Lung (tissue), 12 donors: ENCODE data around the gene C9orf50. TPM values are rescaled to one million over a fixed set of nuclear protein-coding genes. Genes with fewer than 3 reads are reported as not detected.

Source experiments
- ATAC-seq: fragments of 200-7000 bp; cut with Tn5 transposase; one replicate; pipeline ENCODE4 v1.9.1; 2020; ENCODE audit warnings: moderate number of reproducible peaks; ENCODE audit not compliant: insufficient read depth, low FRiP score
- DNase-seq, 3 donors: peaks; one replicate each; pipeline ENCODE4 v3.0.0-alpha.2; 2013 to 2017
- H3K27ac ChIP-seq, 2 donors: one replicate each; pipeline ENCODE4 v1.5.1; 2013; ENCODE audit warnings: mild to moderate bottlenecking in 2 of 2, moderate library complexity in 2 of 2, control low read depth in 1 of 2, inconsistent platforms in 1 of 2, low read depth in 1 of 2, low read length in 1 of 2
- H3K27me3 ChIP-seq, 3 donors: one replicate each; pipeline ENCODE4 v1.5.1; 2013; ENCODE audit warnings: low read length in 2 of 3; ENCODE audit not compliant: control insufficient read depth in 3 of 3, insufficient read depth in 3 of 3
- H3K36me3 ChIP-seq, 4 donors: one replicate each; pipeline ENCODE4 v1.5.1; 2013; ENCODE audit warnings: low read length in 4 of 4, mild to moderate bottlenecking in 1 of 4, moderate library complexity in 1 of 4; ENCODE audit not compliant: control insufficient read depth in 4 of 4, insufficient read depth in 4 of 4
- H3K4me1 ChIP-seq, 5 donors: one replicate each; pipeline ENCODE4 v1.5.1; 2013; ENCODE audit warnings: low read length in 5 of 5, mild to moderate bottlenecking in 2 of 5, moderate library complexity in 1 of 5; ENCODE audit not compliant: control insufficient read depth in 5 of 5, insufficient read depth in 5 of 5
- H3K4me3 ChIP-seq: one replicate; pipeline ENCODE4 v1.5.1; 2013; ENCODE audit warnings: mild to moderate bottlenecking, control low read depth, moderate library complexity
- H3K9ac ChIP-seq, 2 donors: one replicate each; pipeline ENCODE4 v1.5.1; 2013; ENCODE audit warnings: low read length in 2 of 2, control low read depth in 1 of 2; ENCODE audit not compliant: insufficient read depth in 1 of 2
- H3K9me3 ChIP-seq, 4 donors: one replicate each; pipeline ENCODE4 v1.5.1; 2013; ENCODE audit warnings: low read length in 3 of 4, mild to moderate bottlenecking in 1 of 4, moderate library complexity in 1 of 4; ENCODE audit not compliant: control insufficient read depth in 4 of 4, insufficient read depth in 3 of 4
- WGBS, 2 donors: extraction: QIAGEN DNeasy Blood & Tissue Kit; methylation state at CpG; one replicate each; pipeline ENCODE4 v1.1.7; 2013; 5-methylcytosine and 5-hydroxymethylcytosine counted together
- polyA plus RNA-seq, 2 donors: library from polyadenylated mRNA; stranded (reverse); fragments of 200-250 nt; gene quantifications; one replicate each; pipeline ENCODE4 v1.2.1, GENCODE V29; 2013
- total RNA-seq, 2 donors: library from RNA; depleted of rRNA in 1 of 2; stranded (reverse); fragments of >200 nt in 1 of 2; gene quantifications; one replicate each; pipeline ENCODE4 v1.2.1, GENCODE V29; 2014 to 2021
- TF ChIP-seq, protein P1 (sequence below): IDR thresholded peaks from 2 replicates; pipeline ENCODE4 v1.5.1; 2012; ENCODE audit warnings: mild to moderate bottlenecking; ENCODE audit errors: control extremely low read depth, extremely low read depth
- donor health status: control.
- donor health status: control.
- donor health status: Bipolar disorder and iron deficiency.
- donor health status: healthy.
- donor health status: DM: yes; HTN: yes; CAD: no.

C9orf50 gene
- total and polyA plus RNA-seq, 4 donors: 0.15 to 0.28 TPM; not detected in 2

DNA sequence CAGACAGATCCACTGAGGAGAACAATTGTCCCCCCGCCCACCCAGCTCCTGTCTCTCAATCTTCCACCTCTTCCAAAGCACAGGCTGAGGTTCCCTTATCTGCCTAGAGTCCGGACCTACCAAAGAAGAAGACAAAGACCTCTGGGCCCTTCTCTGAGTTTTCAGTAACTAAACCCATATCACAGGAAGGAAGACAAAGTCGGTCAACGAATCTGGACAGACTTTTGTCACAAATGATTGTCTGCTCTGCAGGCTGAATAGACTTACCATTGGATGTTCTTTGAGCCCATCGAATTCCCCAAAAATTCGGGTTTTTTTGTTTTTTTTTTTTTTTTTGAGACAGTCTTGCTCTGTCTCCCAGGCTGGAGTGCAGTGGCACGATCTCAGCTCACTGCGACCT, 58.0 kb downstream of the C9orf50 start:
- Histone ChIP-seq H3K27ac (no peak overlapping the region), H3K4me1 (peaks cover 0 to 36% (median 11%) of the 10 kb centered on the region in 5 donors), H3K36me3 (no peaks in the 10 kb centered on the region), H3K9me3 (no peaks in the 10 kb centered on the region), H3K4me3 (no peak overlapping the region), H3K9ac (no peak overlapping the region), H3K27me3 (no peaks in the 10 kb centered on the region)
- 85 to 90% methylated on average over 8 of the region's 8 CpGs for WGBS, 2 donors
- ATAC-seq (no peak), DNase-seq (no peak)
- TF ChIP-seq, protein P1, sequence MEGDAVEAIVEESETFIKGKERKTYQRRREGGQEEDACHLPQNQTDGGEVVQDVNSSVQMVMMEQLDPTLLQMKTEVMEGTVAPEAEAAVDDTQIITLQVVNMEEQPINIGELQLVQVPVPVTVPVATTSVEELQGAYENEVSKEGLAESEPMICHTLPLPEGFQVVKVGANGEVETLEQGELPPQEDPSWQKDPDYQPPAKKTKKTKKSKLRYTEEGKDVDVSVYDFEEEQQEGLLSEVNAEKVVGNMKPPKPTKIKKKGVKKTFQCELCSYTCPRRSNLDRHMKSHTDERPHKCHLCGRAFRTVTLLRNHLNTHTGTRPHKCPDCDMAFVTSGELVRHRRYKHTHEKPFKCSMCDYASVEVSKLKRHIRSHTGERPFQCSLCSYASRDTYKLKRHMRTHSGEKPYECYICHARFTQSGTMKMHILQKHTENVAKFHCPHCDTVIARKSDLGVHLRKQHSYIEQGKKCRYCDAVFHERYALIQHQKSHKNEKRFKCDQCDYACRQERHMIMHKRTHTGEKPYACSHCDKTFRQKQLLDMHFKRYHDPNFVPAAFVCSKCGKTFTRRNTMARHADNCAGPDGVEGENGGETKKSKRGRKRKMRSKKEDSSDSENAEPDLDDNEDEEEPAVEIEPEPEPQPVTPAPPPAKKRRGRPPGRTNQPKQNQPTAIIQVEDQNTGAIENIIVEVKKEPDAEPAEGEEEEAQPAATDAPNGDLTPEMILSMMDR: no peak

GRCh38 chr9:129562514-129562913, 58.4 kb downstream of the C9orf50 start:
- H3K27ac ChIP-seq: no peak overlapping the region
- H3K9ac ChIP-seq: no peak overlapping the region
- no peaks in the 10 kb centered on the region for H3K9me3 ChIP-seq
- 85% methylated on average over 12 of the region's 12 CpGs for WGBS, 2 donors
- H3K27me3 ChIP-seq: no peaks in the 10 kb centered on the region
- H3K4me3 ChIP-seq: no peak overlapping the region
- TF ChIP-seq, protein P1: no peak
- ATAC-seq: no peak
- H3K4me1 ChIP-seq: peaks cover 0 to 36% (median 9%) of the 10 kb centered on the region in 5 donors
- no peaks in the 10 kb centered on the region for H3K36me3 ChIP-seq
- DNase-seq: no peak

Other genes starting within 250 kb of the C9orf50 start
- gene NTMT1, start 5.1 kb upstream of the C9orf50 start, total RNA-seq: 10 to 100 TPM; 14.3 to 30.1 TPM
- 10 to 100 TPM; 36.3 to 54.7 TPM for gene NTMT1, start 5.1 kb upstream of the C9orf50 start, polyA plus RNA-seq
- gene ASB6, start 21.1 kb upstream of the C9orf50 start, total RNA-seq: 10 to 100 TPM; 11.8 to 19.5 TPM
- gene ASB6, start 21.1 kb upstream of the C9orf50 start, polyA plus RNA-seq: 10 to 100 TPM; 15.7 to 16.4 TPM
- 1 to 10 TPM; 2.2 to 3.6 TPM for gene PRRX2, start 44.5 kb upstream of the C9orf50 start, total RNA-seq
- gene PRRX2, start 44.5 kb upstream of the C9orf50 start, polyA plus RNA-seq: 1 to 10 TPM; 3.4 to 3.8 TPM
- gene PTGES, start 131.9 kb upstream of the C9orf50 start, total RNA-seq: 10 to 100 TPM; 12.0 to 16.0 TPM
- 10 to 100 TPM in 1 of 2 donors, 1 to 10 TPM in 1; 8.0 to 19.8 TPM for gene PTGES, start 131.9 kb upstream of the C9orf50 start, polyA plus RNA-seq
- gene TOR1B, start 182.1 kb upstream of the C9orf50 start, total RNA-seq: 10 to 100 TPM; 25.5 to 26.4 TPM
- 10 to 100 TPM; 10.1 to 26.7 TPM for gene TOR1B, start 182.1 kb upstream of the C9orf50 start, polyA plus RNA-seq
- 10 to 100 TPM; 22.0 to 34.8 TPM for gene TOR1A, start 203.0 kb upstream of the C9orf50 start, total RNA-seq
- gene TOR1A, start 203.0 kb upstream of the C9orf50 start, polyA plus RNA-seq: 10 to 100 TPM; 19.1 to 41.8 TPM
- gene C9orf78, start 214.2 kb upstream of the C9orf50 start, total RNA-seq: 10 to 100 TPM; 28.3 to 34.4 TPM
- 10 to 100 TPM; 37.1 to 57.9 TPM for gene C9orf78, start 214.2 kb upstream of the C9orf50 start, polyA plus RNA-seq
- gene USP20, start 214.4 kb upstream of the C9orf50 start, total RNA-seq: 10 to 100 TPM; 22.0 to 24.1 TPM
- gene USP20, start 214.4 kb upstream of the C9orf50 start, polyA plus RNA-seq: 10 to 100 TPM; 15.7 to 20.9 TPM